Measurements from ENCODE around the gene RTKN.
"Not testable (repeated sequence)": the region's sequence is repeated elsewhere in the genome, so short reads cannot be mapped to it uniquely, and the experiment has no call there.

Gene RTKN

GRCh38 chr2:74438248-74438647 is 3.5 kb downstream of the RTKN start:
- no peak for DNase-seq (ENCODE audit: low read depth)

- DNase-seq (ENCODE audit: low read depth): no peak
These were observed 4.7 kb downstream of the RTKN start for GRCh38 chr2:74436848-74437695.

GRCh38 chr2:74436111-74436805 is 5.5 kb downstream of the RTKN start:
- DNase-seq (ENCODE audit: low read depth): no peak

- DNase-seq (ENCODE audit: low read depth): no peak
These were observed 11.2 kb downstream of the RTKN start for GRCh38 chr2:74430502-74430901.

GRCh38 chr2:74429487-74430451 is 12.0 kb downstream of the RTKN start:
- DNase-seq (ENCODE audit: low read depth): no peak

- DNase-seq (ENCODE audit: low read depth): no peak
These were observed 13.1 kb downstream of the RTKN start for GRCh38 chr2:74428675-74429074.

- DNase-seq (ENCODE audit: low read depth): no peak
These were observed 14.2 kb downstream of the RTKN start for GRCh38 chr2:74427551-74427950.

GRCh38 chr2:74426181-74426758 is 15.5 kb downstream of the RTKN start:
- DNase-seq (ENCODE audit: low read depth): no peak

GRCh38 chr2:74425523-74425922 is 16.2 kb downstream of the RTKN start:
- no peak for DNase-seq (ENCODE audit: low read depth)

- DNase-seq (ENCODE audit: low read depth): no peak
These were observed 16.7 kb downstream of the RTKN start for GRCh38 chr2:74424995-74425406.

- no peak for DNase-seq (ENCODE audit: low read depth)
These were observed 17.4 kb downstream of the RTKN start for GRCh38 chr2:74424139-74424992.

- no peak for DNase-seq (ENCODE audit: low read depth)
These were observed 18.3 kb downstream of the RTKN start for GRCh38 chr2:74423231-74424095.

GRCh38 chr2:74421221-74421870 is 20.4 kb downstream of the RTKN start, which contains the start of the genes C2orf81 and WDR54:
Gene C2orf81 (minus strand): TSS chr2:74421619. CDS start chr2:74421560, 59 bp downstream.
Gene WDR54 (plus strand): TSS chr2:74421730. CDS start chr2:74422154, 424 bp downstream.
- no peak for DNase-seq (ENCODE audit: low read depth)

GRCh38 chr2:74420443-74421103 is 21.2 kb downstream of the RTKN start:
- DNase-seq (ENCODE audit: low read depth): not testable (repeated sequence)

GRCh38 chr2:74420006-74420405 is 21.7 kb downstream of the RTKN start:
- DNase-seq (ENCODE audit: low read depth): no peak

GRCh38 chr2:74419345-74419744 is 22.4 kb downstream of the RTKN start:
- no peak for DNase-seq (ENCODE audit: low read depth)

GRCh38 chr2:74418312-74418711 is 23.4 kb downstream of the RTKN start:
- DNase-seq (ENCODE audit: low read depth): no peak

- DNase-seq (ENCODE audit: low read depth): no peak
These were observed 24.0 kb downstream of the RTKN start for GRCh38 chr2:74417763-74418162.

GRCh38 chr2:74417197-74417596 is 24.5 kb downstream of the RTKN start:
- DNase-seq (ENCODE audit: low read depth): no peak

Measured in GM04503 (cell line).